Nucleus accumbens (tissue), 56 donors: ENCODE measurements around the gene TMEM255A.

Experiments used
- DNase-seq, 56 donors: peaks; one replicate each; lab custom pipeline; 2025; lab: John Stamatoyannopoulos, UW

TMEM255A gene

GRCh38 chrX:120274145-120274544, 37.1 kb downstream of the TMEM255A start:
- no peak for DNase-seq

- no peak for DNase-seq
Observed at GRCh38 chrX:120271218-120271617, 40.0 kb downstream of the TMEM255A start.

- DNase-seq = no peak
Observed at GRCh38 chrX:120270567-120270966, 40.7 kb downstream of the TMEM255A start.

- DNase-seq = peak in 1 of 56 donors; percentile 1
Observed at GRCh38 chrX:120269373-120270035, 41.8 kb downstream of the TMEM255A start.

GRCh38 chrX:120264341-120264740, 46.9 kb downstream of the TMEM255A start:
- no peak for DNase-seq

GRCh38 chrX:120262859-120263708, 48.2 kb downstream of the TMEM255A start:
- peak in 29 of 56 donors; percentile 0 to 41 (median 4) for DNase-seq

GRCh38 chrX:120260369-120260768, 50.9 kb downstream of the TMEM255A start:
- DNase-seq = no peak

- DNase-seq = no peak
Observed at GRCh38 chrX:120253784-120254183, 57.5 kb downstream of the TMEM255A start.

- peak in 37 of 56 donors; percentile 0 to 48 (median 11) for DNase-seq
Observed at GRCh38 chrX:120251471-120252011, 59.7 kb downstream of the TMEM255A start.

GRCh38 chrX:120250522-120251271, 60.6 kb downstream of the TMEM255A start, which contains the start of gene ZBTB33:
Gene ZBTB33, plus strand, starts transcription at chrX:120250812. Its CDS starts 2,604 bp downstream, at chrX:120253416.
- DNase-seq = peak; percentile 8 to 90 (median 72)

- peak; percentile 0 to 71 (median 37) for DNase-seq
Observed at GRCh38 chrX:120244735-120245498, 66.3 kb downstream of the TMEM255A start.

- DNase-seq = peak in 2 of 56 donors; percentile 11 to 19
Observed at GRCh38 chrX:120244395-120244734, 66.9 kb downstream of the TMEM255A start.

- no peak for DNase-seq
Observed at GRCh38 chrX:120242813-120243212, 68.4 kb downstream of the TMEM255A start.

- DNase-seq = no peak
Observed at GRCh38 chrX:120238933-120239332, 72.3 kb downstream of the TMEM255A start.

- DNase-seq = no peak
Observed at GRCh38 chrX:120236687-120237479, 74.4 kb downstream of the TMEM255A start.

- DNase-seq = no peak
Observed at GRCh38 chrX:120235284-120235683, 76.0 kb downstream of the TMEM255A start.

GRCh38 chrX:120228187-120228908, 82.9 kb downstream of the TMEM255A start:
- no peak for DNase-seq

- DNase-seq = no peak
Observed at GRCh38 chrX:120224388-120224787, 86.9 kb downstream of the TMEM255A start.
